ENCODE results near the gene KCNT2. TPM values are rescaled to one million over a fixed set of nuclear protein-coding genes. Genes with fewer than 3 reads are reported as not detected.
"Not testable (repeated sequence)": the region's sequence is repeated elsewhere in the genome, so short reads cannot be mapped to it uniquely, and the experiment has no call there.

KCNT2 gene
- polyA plus RNA-seq, 3 donors, result 0.12 to 1.3 (median 0.33) TPM

DNA sequence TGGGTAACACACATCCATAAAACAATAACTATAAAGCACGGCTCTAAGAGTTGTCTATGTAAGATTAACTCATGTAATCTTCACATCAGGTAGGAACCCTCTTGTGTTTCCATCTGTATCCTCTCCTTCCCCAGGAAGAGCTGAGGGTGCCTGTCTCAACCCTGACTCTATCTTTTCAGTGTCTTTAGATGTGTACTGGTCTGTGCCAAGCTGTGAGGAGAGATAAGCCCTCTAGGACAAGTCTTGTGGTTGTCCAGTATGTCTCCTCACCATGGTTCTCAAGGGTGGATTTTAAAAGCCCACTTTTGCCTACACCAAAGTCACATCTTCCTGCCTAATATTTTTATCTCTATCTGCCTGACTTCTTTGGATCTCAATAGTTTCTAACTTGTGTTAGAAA, 300.1 kb downstream of the KCNT2 start:
- 72 to 86% (median 85%) methylated on average over 1 of the region's 1 CpG for WGBS, 3 donors

DNA sequence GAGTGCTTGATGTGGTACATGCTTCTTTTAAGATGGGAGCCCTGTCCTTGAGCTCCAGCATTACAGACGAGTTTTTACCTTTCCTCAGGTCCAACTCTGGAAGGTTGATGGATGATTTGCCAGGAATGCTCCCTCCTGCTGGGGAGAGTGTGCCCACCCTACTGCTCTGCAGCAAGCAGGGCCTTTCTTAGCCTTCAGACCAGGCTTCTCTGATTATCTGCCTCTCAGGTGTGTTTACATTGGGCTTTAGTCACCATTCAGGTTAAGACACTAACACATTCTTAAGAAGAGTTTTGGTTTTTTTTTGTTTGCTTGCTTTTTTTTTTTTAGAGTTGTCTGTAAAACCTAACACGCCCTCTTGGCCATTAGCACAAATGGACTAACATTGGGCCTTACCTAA, 301.8 kb downstream of the KCNT2 start:
- WGBS, 3 donors, result 62 to 82% (median 74%) methylated on average over 2 of the region's 2 CpGs

More for the DNA sequence above, 300.1 kb downstream of the KCNT2 start:
- no peak overlapping the region for H3K27ac ChIP-seq (ENCODE audit: low read depth, low read length)

DNA sequence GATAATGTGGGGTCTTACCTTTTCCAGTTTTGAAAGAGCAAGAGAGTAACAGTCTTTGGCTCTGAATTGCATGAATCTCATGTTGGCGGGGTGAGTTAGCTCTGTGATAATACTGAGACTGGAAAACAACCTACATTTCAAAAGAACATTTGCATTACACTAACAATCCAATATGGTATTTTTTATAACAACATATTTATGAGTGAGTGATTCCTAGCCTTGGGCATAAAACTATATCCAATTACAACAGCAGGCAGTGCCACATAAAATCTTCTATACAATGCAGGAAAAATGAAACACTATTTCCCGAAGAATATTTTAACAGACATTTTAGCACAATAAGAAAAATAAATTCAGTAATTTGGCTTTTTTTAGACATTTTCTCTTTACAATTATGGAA, 303.0 kb downstream of the KCNT2 start:
- WGBS, 3 donors, result 90 to 95% (median 91%) methylated on average over 2 of the region's 2 CpGs
- no peak overlapping the region for H3K27ac ChIP-seq (ENCODE audit: low read depth, low read length)

More for the DNA sequence above, 301.8 kb downstream of the KCNT2 start:
- H3K27ac ChIP-seq (ENCODE audit: low read depth, low read length), result no peak overlapping the region

DNA sequence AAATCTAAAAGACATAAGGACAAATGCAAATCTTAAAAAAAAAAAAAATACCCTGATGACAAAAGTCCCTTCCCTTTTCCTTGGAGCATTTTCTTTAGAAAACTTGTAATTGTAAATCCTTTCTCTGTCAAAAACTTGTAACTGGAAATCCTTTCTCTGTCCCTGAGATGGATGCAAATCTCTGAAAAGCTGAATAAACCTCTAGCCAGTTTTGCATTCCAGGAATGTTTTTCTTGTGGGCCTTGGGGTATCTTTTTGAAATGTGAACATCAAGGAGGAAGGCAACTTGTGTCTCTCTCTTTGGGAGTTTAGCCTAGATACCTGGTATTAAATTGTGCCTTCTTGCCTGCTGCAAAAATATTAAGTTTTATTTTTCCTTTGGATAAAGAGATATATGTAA, 305.3 kb downstream of the KCNT2 start:
- no peak overlapping the region for H3K27ac ChIP-seq (ENCODE audit: low read depth, low read length)

DNA sequence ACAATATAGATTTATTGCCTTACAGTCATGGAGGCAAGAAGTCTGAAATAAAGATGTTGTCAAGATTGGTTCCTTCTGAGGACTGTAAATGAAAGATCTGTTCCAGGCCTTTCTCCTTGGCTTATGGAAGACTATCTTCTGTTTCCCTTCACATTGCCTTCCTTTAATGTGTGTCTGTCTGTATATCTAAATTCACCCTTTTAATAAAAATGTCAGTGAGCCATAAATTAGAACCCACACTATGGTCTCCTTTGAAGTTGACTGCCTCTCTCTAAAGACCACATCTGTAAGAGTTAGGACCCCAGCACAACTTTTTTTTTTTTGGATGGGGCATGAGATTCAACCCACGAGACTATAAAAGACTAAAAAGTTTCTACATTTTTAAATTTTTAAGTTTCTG, 305.8 kb downstream of the KCNT2 start:
- 74 to 94% (median 79%) methylated on average over 1 of the region's 1 CpG for WGBS, 3 donors
- H3K27ac ChIP-seq (ENCODE audit: low read depth, low read length), result no peak overlapping the region

DNA sequence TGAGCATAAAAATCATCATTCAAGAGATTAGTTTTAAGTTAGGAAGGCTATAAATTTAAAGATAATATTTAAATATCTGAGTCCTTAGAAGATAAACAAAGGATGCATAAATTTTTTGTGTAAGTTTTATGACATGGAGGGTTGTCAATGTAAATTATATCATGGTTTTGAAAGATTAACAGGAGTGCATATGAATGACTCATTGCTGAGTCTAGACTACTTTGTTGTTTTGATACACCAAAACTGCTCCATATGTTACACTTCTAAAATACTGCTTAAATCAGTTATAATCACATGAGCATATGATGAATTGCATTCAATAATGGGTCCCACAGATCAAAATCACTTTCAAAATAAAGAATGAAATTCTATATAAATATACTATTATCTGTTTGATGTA, 312.5 kb downstream of the KCNT2 start:
- no peak overlapping the region for H3K27ac ChIP-seq (ENCODE audit: low read depth, low read length)

DNA sequence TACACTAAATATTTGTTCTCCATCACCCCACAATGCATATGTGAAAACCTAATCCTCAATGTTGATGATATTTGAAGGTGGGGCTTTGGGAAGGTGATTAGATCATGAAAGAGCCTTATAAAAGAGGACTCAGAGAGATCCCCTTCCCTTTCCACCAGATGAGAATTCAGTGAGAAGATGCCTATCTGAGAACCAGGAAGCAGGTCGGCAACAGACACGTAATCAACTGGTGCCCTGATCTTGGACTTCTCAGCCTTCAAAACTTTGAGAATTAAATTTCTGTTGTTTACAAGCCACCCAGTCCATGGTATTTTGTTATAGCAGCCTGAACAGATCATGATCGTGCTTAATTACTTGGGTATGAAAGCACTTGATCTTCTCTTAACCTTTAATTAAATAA, 329.4 kb downstream of the KCNT2 start:
- WGBS, 3 donors, result 86 to 91% (median 90%) methylated on average over 3 of the region's 3 CpGs
- no peak overlapping the region for H3K27ac ChIP-seq (ENCODE audit: low read depth, low read length)

DNA sequence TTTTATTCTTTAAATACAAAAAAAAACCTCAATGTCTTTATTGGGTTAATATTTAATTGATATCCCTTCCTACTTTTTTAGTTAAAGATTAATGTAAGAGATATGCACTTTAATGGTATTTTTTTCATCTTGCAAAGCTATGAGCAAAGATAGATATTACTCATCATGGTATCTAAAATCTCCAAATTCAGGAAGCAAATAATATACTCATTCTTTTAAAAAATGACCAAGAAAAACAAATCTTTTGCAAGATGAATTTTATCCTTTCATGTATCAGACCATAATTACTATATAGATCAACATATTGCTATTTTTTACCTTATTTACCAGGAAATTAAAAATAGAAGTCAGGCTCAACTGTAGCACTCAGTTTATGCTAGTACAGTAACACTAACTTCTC, 330.4 kb downstream of the KCNT2 start:
- no peak overlapping the region for H3K27ac ChIP-seq (ENCODE audit: low read depth, low read length)

DNA sequence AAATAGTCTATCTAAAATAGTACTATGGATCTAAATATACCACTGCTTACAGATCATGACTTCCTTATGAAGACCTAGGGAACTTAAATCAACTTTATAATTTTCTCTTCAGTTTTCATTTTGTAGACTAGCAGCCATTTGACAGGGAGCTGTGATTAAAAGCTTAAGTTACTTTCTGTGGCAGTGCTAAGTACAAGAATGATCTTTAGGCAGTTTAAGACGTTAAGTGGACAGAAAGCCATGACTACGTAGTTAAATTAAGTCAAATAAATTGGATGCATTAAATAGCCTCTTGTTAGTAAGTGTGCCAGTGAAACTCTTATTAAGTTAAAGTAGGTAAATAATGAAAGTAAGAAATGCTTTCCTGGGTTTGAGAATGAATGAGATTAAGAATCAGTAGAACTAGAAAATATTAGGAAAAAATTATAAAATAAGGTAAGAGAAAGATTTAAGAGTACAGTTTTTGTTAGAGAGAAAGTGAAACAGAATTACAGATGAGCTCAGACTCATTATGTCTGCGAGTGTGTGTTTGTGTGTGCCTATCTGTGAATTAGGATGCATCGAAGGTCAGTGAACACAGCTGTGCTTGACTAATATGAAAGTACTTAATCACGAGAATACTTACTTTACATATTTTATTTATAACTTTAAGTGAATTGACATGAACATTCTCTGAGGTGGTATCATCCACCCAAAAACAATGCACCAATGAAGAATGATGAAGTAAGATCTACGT, 336.9 kb downstream of the KCNT2 start:
- whole genome bisulfite sequencing, 3 donors, result 58 to 80% (median 79%) methylated on average over 6 of the region's 6 CpGs
- H3K27ac ChIP-seq (ENCODE audit: low read depth, low read length), result no peak overlapping the region

DNA sequence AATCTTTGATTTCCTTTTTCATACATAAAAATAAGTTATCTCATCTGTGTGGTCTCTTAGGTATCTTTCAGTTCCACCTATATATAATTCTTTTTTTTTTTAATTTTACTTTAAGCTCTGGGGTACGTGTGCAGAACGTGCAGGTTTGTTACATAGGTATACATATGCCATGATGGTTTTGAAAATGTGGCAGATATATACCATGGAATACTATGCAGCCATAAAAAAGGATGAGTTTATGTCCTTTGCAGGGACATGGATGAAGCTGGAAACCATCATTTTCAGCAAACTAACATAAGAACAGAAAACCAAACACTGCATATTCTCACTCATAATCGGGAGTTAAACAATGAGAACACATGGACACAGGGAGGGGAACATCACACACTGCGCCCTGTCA, 345.2 kb downstream of the KCNT2 start:
- H3K27ac ChIP-seq (ENCODE audit: low read depth, low read length), result not testable (repeated sequence)
- WGBS, 3 donors, result 77 to 91% (median 89%) methylated on average over 4 of the region's 4 CpGs

DNA sequence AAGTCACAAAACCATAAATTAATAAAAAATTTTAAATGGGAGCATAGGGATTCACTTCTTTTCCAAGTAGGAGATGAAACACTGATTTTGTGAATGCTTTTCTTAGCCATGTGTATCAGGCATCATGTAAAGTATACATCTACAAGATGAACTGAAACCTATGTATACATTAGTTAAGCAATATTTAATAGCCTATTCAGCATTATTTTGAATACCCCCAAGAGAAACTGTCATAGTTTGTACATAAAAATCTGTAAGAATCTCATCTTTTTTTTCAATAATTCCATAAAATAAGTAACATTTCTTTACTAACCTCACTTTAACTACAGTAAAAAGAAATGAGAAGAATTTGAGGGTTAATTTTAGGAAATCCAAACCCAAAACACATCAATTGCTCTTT, 348.0 kb downstream of the KCNT2 start:
- no peak overlapping the region for H3K27ac ChIP-seq (ENCODE audit: low read depth, low read length)

DNA sequence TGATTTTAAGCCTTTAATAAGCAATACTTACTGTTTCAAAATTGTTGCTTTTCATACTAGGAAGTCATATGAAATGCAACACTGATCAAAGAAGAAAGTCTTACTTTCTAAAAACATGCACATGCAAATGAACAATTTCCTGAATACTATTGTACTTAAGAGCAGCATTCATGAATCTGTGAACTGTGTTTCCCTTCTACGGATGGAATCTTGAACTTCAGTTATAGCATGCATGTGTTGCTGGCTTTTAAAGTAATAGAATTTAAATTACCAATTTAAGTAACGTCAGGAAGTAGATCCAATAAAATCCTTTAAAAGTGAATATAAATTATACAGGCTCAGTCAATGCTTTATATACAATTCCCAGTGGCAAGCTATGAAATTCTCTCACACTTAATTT, 348.9 kb downstream of the KCNT2 start:
- WGBS, 3 donors, result 47 to 57% (median 48%) methylated on average over 2 of the region's 2 CpGs
- H3K27ac ChIP-seq (ENCODE audit: low read depth, low read length), result no peak overlapping the region

DNA sequence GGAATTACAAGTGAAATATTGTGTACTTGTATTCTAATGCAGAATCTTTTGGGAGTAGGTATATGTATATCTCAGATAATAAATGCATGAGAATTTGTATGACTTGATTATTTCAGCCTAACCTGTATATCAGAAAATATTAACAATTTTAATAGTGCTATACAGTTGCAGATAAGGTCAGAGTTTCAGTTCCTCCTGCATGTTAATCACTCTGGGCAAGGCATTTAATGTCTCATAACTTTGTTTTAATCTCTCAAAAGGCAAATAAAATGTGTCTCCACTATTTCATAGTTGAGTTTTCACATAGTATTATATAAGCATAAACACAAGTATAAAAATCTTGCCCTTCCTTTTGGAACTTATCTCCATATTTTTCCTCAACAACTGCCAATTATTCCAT, 352.5 kb downstream of the KCNT2 start:
- no peak overlapping the region for H3K27ac ChIP-seq (ENCODE audit: low read depth, low read length)

DNA sequence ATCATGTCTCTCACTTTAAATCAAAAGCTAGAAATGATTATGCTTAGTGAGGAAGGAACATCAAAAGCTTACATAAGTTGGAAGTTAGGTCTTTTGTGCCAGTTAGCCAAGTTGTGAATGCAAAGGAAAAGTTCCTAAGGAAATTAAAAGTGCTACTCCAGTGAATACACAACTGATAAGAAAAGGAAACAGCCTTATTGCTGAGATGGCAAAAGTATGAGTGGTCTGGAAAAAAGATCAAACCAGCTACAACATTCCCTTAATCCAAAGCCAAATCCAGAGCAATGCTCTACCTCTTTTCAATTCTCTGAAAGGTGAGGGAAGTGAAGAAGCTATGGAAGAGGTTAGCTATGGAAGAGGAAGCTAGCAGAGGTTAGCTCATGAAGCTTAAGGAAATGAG, 378.7 kb downstream of the KCNT2 start:
- H3K27ac ChIP-seq (ENCODE audit: low read depth, low read length), result no peak overlapping the region

DNA sequence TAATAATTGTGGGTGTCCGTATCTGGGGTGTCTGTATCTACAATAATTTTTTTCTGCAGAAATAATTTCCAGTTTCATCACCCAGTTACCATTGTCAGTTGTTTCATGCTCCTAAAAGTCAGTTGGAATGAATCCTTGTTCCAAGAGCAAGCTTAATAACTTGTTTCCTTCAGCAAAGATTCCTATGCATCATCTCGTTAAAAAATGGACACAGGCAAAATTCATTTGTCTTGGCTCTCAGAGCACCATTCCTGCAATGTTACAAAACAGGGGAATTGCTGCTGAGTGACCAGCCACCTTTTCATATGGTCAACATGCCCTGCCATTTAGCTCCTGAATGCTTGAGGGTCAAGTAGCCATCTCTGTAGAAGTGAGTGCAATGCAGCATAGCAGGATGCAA, 393.4 kb downstream of the KCNT2 start:
- 77 to 85% (median 78%) methylated on average over 2 of the region's 2 CpGs for WGBS, 3 donors
- no peak overlapping the region for H3K27ac ChIP-seq (ENCODE audit: low read depth, low read length)

DNA sequence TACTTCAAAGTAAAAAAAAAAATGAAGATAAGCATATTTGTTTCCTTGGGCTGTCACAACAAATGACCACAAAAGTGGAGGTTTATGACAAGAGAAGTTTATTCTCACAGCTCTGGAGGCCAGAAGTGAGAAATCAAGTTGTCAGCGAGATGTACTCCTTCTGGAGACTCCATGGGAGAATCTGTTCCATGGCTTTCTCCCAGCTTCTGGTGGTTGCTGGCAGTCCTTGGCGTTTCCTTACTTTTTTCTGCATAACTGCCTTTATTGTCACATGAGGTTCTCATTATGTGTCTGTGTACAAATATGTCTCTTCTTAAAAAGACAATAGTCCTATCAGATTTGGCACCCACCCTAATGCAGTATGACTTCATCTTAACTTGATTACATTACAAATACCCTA, 398.3 kb downstream of the KCNT2 start:
- 59 to 72% (median 63%) methylated on average over 2 of the region's 2 CpGs for WGBS, 3 donors
- no peak overlapping the region for H3K27ac ChIP-seq (ENCODE audit: low read depth, low read length)

DNA sequence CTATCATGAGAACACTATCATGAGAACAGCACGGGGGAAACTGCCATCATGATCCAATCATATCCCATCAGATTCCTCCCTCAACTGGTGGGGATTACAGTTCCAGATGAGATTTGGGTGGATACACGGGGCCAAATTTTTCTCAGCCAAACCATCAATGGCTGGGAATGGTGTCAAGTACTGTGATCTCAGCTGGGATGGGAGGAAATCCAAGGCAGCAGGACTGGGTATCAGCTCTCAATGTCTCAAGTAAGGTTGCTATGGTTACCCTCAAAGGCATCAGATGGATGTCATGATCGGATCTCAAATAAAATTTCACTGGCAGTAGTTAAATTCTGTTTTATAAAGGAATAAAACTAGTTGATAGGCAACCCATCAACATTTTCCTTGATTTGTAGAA, 399.0 kb downstream of the KCNT2 start:
- 66 to 80% (median 73%) methylated on average over 3 of the region's 3 CpGs for WGBS, 3 donors
- H3K27ac ChIP-seq (ENCODE audit: low read depth, low read length), result no peak overlapping the region

DNA sequence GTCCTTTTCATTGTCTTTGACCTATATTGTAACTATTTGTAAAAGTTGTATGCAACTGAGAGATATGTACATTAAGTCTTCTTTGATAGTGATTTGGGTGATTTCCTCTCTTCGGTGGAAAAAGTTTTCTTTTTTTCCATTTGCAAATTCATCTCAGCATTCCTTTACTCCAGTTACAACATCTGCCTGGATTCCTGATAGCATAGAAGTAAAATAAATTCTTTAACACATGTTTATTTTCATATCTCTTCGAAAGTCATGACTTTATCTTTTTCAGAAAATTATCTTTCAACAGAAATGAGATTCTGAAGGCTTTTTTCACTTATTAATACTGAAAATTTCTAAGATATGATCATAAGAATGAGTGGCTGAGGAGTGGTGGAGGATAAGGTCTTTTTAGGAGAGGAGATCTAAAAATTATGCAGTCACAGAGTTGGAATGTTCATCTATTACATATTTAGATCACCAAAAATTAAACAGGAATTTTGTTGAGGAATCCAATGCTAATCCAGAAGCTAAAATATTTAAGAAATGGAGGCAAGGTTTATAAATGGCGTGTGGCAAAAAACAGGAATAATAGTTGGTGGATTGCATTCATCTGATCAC, 400.5 kb downstream of the KCNT2 start:
- WGBS, 3 donors, result 62 to 72% (median 68%) methylated on average over 3 of the region's 3 CpGs
- no peak overlapping the region for H3K27ac ChIP-seq (ENCODE audit: low read depth, low read length)

DNA sequence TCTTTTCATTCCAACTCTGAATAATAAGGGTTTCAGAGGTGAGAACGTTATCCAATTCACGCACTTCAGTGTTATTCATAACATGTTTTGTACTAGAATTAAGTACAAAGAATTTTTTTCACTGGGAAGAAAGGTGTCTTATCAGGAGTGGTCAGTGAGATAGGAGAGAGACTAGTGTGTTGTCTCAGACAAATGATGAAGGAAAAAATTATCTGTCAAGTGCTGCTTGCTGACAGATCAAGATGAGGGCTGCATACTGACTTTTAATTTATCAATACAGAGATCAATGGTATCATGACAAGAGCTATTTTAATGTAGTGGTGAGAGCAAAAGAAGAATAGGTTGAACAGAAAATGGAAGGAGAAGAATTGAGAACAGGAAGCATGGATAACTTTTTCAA, 402.4 kb downstream of the KCNT2 start:
- 36 to 76% (median 76%) methylated on average over 2 of the region's 2 CpGs for WGBS, 3 donors
- H3K27ac ChIP-seq (ENCODE audit: low read depth, low read length), result no peak overlapping the region

DNA sequence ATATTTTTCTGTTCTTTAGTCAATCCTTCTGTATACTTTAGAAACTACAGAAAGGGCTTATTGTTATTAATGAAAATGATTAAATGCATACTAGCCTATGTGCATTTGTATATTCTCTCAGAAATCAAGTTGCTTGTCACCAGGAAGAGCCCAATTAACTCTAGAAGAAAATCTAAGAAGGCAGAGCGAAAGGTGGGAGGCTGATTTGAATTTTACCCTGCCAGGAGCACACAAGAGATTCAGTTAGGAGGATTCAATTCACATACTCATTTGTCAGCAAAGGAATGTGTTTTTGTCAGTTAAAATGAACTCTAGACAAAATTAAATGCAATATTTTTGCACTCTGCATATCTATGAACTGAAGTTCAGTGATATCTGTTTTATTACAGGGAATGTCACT, 411.8 kb downstream of the KCNT2 start:
- H3K27ac ChIP-seq (ENCODE audit: low read depth, low read length), result no peak overlapping the region
- 57 to 87% (median 75%) methylated on average over 1 of the region's 1 CpG for WGBS, 3 donors
